ENCODE measurements around the gene PHC2.

Gene PHC2

DNA sequence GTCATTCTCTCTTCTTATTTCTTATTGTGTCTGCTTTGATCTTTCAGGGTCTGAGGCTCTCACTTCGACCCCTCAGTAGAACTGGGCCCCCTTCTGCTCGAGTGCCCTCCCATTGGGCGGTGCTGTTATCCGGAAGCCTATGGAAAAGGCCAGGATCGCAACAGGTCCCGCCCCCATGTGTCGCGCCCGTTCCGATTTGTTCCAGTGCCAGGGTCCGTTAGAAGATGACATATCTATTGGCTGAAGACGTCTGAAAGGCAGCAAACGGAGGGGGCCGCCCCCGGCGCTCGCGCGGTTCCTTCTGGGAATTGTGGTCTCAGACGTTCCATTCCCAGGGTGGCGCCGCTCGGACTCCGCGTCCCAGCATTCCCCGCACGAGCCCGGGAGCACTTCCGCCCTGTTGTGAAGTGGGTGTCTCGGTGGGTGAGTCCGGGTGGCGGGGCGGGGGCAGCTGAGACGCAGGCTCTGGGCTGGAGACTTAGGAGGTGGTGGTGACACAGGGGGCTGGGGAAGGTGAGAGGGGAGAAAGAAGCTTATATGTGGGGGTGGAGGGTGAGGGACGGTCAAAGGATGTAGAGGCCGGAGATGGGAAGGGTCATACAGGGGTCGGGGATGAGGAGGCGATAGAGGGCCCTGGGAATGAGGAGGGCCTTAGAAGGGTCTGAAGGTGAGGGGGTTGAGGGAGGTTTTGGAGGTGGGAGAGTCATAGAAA is 41.5 kb upstream of the PHC2 start, which contains the start of gene ZSCAN20 (continued):
- TF ChIP-seq, protein P1, sequence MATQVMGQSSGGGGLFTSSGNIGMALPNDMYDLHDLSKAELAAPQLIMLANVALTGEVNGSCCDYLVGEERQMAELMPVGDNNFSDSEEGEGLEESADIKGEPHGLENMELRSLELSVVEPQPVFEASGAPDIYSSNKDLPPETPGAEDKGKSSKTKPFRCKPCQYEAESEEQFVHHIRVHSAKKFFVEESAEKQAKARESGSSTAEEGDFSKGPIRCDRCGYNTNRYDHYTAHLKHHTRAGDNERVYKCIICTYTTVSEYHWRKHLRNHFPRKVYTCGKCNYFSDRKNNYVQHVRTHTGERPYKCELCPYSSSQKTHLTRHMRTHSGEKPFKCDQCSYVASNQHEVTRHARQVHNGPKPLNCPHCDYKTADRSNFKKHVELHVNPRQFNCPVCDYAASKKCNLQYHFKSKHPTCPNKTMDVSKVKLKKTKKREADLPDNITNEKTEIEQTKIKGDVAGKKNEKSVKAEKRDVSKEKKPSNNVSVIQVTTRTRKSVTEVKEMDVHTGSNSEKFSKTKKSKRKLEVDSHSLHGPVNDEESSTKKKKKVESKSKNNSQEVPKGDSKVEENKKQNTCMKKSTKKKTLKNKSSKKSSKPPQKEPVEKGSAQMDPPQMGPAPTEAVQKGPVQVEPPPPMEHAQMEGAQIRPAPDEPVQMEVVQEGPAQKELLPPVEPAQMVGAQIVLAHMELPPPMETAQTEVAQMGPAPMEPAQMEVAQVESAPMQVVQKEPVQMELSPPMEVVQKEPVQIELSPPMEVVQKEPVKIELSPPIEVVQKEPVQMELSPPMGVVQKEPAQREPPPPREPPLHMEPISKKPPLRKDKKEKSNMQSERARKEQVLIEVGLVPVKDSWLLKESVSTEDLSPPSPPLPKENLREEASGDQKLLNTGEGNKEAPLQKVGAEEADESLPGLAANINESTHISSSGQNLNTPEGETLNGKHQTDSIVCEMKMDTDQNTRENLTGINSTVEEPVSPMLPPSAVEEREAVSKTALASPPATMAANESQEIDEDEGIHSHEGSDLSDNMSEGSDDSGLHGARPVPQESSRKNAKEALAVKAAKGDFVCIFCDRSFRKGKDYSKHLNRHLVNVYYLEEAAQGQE (tag by site-specific recombination; IDR thresholded peaks at IDR 0.05), result no peak
- TF ChIP-seq ZBTB1 (tag by site-specific recombination; IDR thresholded peaks at IDR 0.05) (peak; percentile 54; the same call in 1 of the 2 replicates), ZNF521 (tag by site-specific recombination; IDR thresholded peaks at IDR 0.05) (no peak), SALL2 (tag by site-specific recombination; IDR thresholded peaks at IDR 0.05; ENCODE audit: borderline replicate concordance) (no peak), ZBTB8A (tag by site-specific recombination; IDR thresholded peaks at IDR 0.05) (no peak), ZNF660 (tag by site-specific recombination; IDR thresholded peaks at IDR 0.05) (no peak), ZNF785 (tag by site-specific recombination; IDR thresholded peaks at IDR 0.05) (peak; percentile 72; the same call in 1 of the 2 replicates), ZNF677 (tag by site-specific recombination; IDR thresholded peaks at IDR 0.05) (no peak), SP7 (tag by site-specific recombination; IDR thresholded peaks at IDR 0.05) (peak; percentile 74), ZNF280D (tag by site-specific recombination; IDR thresholded peaks at IDR 0.05) (no peak), ZNF221 (tag by site-specific recombination; IDR thresholded peaks at IDR 0.05; ENCODE audit: borderline replicate concordance) (no peak), FEZF1 (tag by site-specific recombination; IDR thresholded peaks at IDR 0.05) (no peak), ZNF239 (tag by site-specific recombination; IDR thresholded peaks at IDR 0.05) (0 out of 2 replicates have a peak, but pooled peaks have one; percentile 52), TSHZ1 (tag by site-specific recombination; IDR thresholded peaks at IDR 0.05; ENCODE audit: borderline replicate concordance) (no peak), ZNF214 (tag by site-specific recombination; IDR thresholded peaks at IDR 0.05; ENCODE audit: borderline replicate concordance) (no peak), MZF1 (tag by site-specific recombination; IDR thresholded peaks at IDR 0.05; ENCODE audit: borderline replicate concordance) (no peak), ZNF792 (tag by site-specific recombination; IDR thresholded peaks at IDR 0.05) (no peak), ZFHX2 (tag by site-specific recombination; conservative IDR thresholded peaks at IDR 0.05) (peak; percentile 96), ZNF174 (tag by site-specific recombination; IDR thresholded peaks at IDR 0.05) (no peak), ZSCAN30 (tag by site-specific recombination; IDR thresholded peaks at IDR 0.05) (no peak), ZNF341 (tag by site-specific recombination; IDR thresholded peaks at IDR 0.05; ENCODE audit: low read depth) (no peak), ZNF777 (tag by site-specific recombination; IDR thresholded peaks at IDR 0.05; ENCODE audit: borderline replicate concordance) (no peak), ZNF391 (tag by site-specific recombination; IDR thresholded peaks at IDR 0.05; ENCODE audit: borderline replicate concordance, low read depth) (peak; percentile 72; the same call in 1 of the 2 replicates), ZNF544 (tag by site-specific recombination; IDR thresholded peaks at IDR 0.05) (no peak), ZBTB48 (tag by site-specific recombination; IDR thresholded peaks at IDR 0.05) (peak; percentile 61), HOXC10 (CRISPR knock-in tag; IDR thresholded peaks at IDR 0.05) (no peak), KLF8 (tag by site-specific recombination; IDR thresholded peaks at IDR 0.05) (peak; percentile 80), ZNF335 (tag by site-specific recombination; conservative IDR thresholded peaks at IDR 0.05) (peak; percentile 88)
- TF ChIP-seq, protein P2, sequence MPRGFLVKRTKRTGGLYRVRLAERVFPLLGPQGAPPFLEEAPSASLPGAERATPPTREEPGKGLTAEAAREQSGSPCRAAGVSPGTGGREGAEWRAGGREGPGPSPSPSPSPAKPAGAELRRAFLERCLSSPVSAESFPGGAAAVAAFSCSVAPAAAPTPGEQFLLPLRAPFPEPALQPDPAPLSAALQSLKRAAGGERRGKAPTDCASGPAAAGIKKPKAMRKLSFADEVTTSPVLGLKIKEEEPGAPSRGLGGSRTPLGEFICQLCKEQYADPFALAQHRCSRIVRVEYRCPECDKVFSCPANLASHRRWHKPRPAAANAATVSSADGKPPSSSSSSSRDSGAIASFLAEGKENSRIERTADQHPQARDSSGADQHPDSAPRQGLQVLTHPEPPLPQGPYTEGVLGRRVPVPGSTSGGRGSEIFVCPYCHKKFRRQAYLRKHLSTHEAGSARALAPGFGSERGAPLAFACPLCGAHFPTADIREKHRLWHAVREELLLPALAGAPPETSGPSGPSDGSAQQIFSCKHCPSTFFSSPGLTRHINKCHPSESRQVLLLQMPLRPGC (tag by site-specific recombination; IDR thresholded peaks at IDR 0.05), result no peak
